Measurements from ENCODE around the gene TAS2R3. TPM values are rescaled to one million over a fixed set of nuclear protein-coding genes. Genes with fewer than 3 reads are reported as not detected.
"Not testable (repeated sequence)": the region's sequence is repeated elsewhere in the genome, so short reads cannot be mapped to it uniquely, and the experiment has no call there.

TAS2R3 gene
- total RNA-seq, 2 experiments from 2014 or later, result 0.50 to 0.73 TPM

DNA sequence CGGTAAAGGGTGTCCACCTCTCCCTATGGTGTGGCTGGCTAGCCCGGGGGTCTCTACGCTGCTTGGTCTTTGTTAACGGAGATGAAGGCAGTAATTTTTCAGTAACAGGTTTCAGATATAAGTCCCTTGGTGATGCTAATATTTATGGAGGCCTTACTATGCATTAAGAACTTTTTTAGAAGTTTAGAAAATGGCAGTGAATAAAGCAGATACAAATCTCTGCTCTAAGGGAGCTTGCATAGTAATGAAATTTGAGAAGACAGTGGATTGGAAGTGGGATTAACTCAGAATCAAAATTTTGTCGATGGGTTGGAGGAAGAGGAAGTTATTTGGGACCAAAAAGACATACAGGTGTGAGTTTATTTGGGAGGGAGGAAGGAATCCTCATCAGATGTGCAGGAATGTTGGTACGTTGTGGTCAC, 25.3 kb upstream of the TAS2R3 start:
- no peaks in the 10 kb centered on the region for H3K9me3 Mint-ChIP-seq (ENCODE audit: insufficient read depth)
- no peaks in the 10 kb centered on the region for H3K27me3 Mint-ChIP-seq (ENCODE audit: low read depth)
- H3K36me3 Mint-ChIP-seq (ENCODE audit: low read depth), result peaks cover 39% of the 10 kb centered on the region
- CTCF ChIA-PET, result interaction anchor here (0.7 to 11.7 kb wide), 30 partner anchors 9 to 927 kb away, joined by 3 to 187 read pairs (median 5); partner anchors contain the start of genes AGK, DENND11, MRPS33 and WEE2
- H3K4me3 Mint-ChIP-seq, result peak overlapping the region; percentile 94
- POLR2A ChIA-PET, result interaction anchor here (0.6 to 5.9 kb wide), 9 partner anchors 10 to 726 kb away, joined by 3 to 40 read pairs (median 5); partner anchors contain the start of genes DENND11 and MRPS33
- DNase-seq (no peak), ATAC-seq (no peak)
- H3K27ac Mint-ChIP-seq, result peak overlapping the region; percentile 99
- H3K4me1 Mint-ChIP-seq (ENCODE audit: low read depth), result peaks cover 31% of the 10 kb centered on the region

DNA sequence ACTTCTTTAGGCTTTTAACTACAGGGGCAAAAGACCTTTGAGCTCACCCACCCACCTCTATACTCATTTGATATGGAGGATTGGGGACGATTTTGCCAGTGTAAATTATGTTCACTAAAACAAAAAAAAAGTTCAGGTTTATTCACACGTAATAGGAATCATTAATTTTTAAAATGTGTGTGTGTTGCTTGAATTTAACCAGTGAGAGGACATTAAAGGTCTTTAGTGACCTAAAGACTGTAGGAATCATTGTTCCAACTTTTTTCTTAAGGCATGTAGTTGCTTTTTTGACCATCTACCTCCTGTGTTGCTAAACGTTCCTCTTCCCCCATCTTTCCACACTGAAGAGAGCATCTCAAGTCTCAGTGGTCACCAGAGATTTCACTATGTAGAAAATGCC, 24.6 kb upstream of the TAS2R3 start:
- Mint-ChIP-seq H3K4me3 (peak overlapping the region; percentile 94), H3K27ac (peak overlapping the region; percentile 56), H3K27me3 (ENCODE audit: low read depth) (no peaks in the 10 kb centered on the region), H3K9me3 (ENCODE audit: insufficient read depth) (no peaks in the 10 kb centered on the region), H3K36me3 (ENCODE audit: low read depth) (peaks cover 46% of the 10 kb centered on the region), H3K4me1 (ENCODE audit: low read depth) (peaks cover 31% of the 10 kb centered on the region)
- DNase-seq, result no peak
- no peak for ATAC-seq
- POLR2A ChIA-PET, result interaction anchor here (0.6 to 5.9 kb wide), 5 partner anchors 22 to 726 kb away, joined by 3 to 40 read pairs (median 3); partner anchors contain the start of gene DENND11
- CTCF ChIA-PET, result interaction anchor here (0.6 to 11.7 kb wide), 17 partner anchors 9 to 1518 kb away, joined by 3 to 187 read pairs (median 7); partner anchors contain the start of genes AGK, DENND11, MRPS33 and WEE2

DNA sequence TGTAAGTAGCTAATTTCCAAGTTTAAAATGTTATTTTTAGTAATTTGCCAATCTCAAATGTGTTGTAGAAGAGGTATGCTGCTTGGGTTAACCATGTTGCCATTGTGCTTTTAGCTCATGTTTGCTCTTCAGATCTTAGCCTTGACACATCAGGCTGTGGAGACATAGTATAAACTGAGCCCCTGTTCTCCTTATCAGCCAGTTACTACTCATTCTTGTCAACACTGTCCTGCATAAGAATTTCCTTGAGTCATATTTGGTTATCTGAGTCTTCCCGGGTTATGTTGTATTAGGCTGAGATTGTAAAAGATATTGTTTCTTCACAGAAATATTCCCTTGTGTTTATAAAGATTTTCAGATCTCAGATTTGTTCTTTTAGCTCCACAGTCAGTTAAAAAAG, 21.7 kb upstream of the TAS2R3 start:
- Mint-ChIP-seq H3K4me1 (ENCODE audit: low read depth) (peaks cover 27% of the 10 kb centered on the region), H3K9me3 (ENCODE audit: insufficient read depth) (no peaks in the 10 kb centered on the region), H3K36me3 (ENCODE audit: low read depth) (peaks cover 63% of the 10 kb centered on the region), H3K4me3 (no peak overlapping the region), H3K27ac (no peak overlapping the region), H3K27me3 (ENCODE audit: low read depth) (no peaks in the 10 kb centered on the region)
- no peak for DNase-seq
- no peak for ATAC-seq
- ChIA-PET POLR2A (no interaction called here), CTCF (interaction anchor here (11.7 kb wide), 1 partner anchor 87 kb away, joined by 187 read pairs; no protein-coding TSS in a partner anchor)

GRCh38 chr7:141744131-141744530, 19.8 kb upstream of the TAS2R3 start:
- H3K4me3 Mint-ChIP-seq, result no peak overlapping the region
- no peak for DNase-seq
- no peaks in the 10 kb centered on the region for H3K9me3 Mint-ChIP-seq (ENCODE audit: insufficient read depth)
- CTCF ChIA-PET, result no interaction called here
- no peak for ATAC-seq
- POLR2A ChIA-PET, result no interaction called here
- H3K36me3 Mint-ChIP-seq (ENCODE audit: low read depth), result peaks cover 70% of the 10 kb centered on the region
- H3K27ac Mint-ChIP-seq, result no peak overlapping the region
- no peaks in the 10 kb centered on the region for H3K27me3 Mint-ChIP-seq (ENCODE audit: low read depth)
- peaks cover 23% of the 10 kb centered on the region for H3K4me1 Mint-ChIP-seq (ENCODE audit: low read depth)

DNA sequence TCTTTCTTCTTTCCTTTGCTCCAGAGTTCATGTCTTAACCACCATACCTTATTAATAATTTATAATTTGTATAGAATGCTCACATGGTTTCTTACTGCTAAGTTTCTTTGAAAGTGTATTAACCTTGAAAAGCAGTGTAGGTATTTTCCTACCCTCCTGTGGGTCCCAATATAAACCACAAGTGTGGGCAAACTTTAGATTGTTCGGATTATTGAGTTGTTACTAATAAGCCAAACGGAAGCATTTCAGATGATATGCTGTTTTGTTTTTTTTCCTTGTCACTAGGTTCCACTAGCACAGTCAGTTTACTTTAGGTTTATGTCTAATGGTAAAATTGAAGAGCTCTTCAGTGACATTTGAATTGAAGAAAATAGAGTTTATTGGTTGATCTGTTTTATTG, 15.5 kb upstream of the TAS2R3 start:
- no peaks in the 10 kb centered on the region for H3K27me3 Mint-ChIP-seq (ENCODE audit: low read depth)
- H3K4me1 Mint-ChIP-seq (ENCODE audit: low read depth), result no peaks in the 10 kb centered on the region
- ChIA-PET CTCF (interaction anchor here (1.2 kb wide), 2 partner anchors 9 to 94 kb away, joined by 3 read pairs; no protein-coding TSS in a partner anchor), POLR2A (interaction anchor here (1.0 kb wide), 1 partner anchor 10 kb away, joined by 3 read pairs; the partner anchor contains the start of gene SSBP1)
- H3K4me3 Mint-ChIP-seq, result no peak overlapping the region
- ATAC-seq (no peak), DNase-seq (no peak)
- peaks cover 77% of the 10 kb centered on the region for H3K36me3 Mint-ChIP-seq (ENCODE audit: low read depth)
- peaks cover 24% of the 10 kb centered on the region for H3K9me3 Mint-ChIP-seq (ENCODE audit: insufficient read depth)
- H3K27ac Mint-ChIP-seq, result no peak overlapping the region

- DNase-seq; H3K4me3 Mint-ChIP-seq; H3K27me3 Mint-ChIP-seq (ENCODE audit: low read depth); ATAC-seq; H3K4me1 Mint-ChIP-seq (ENCODE audit: low read depth); H3K27ac Mint-ChIP-seq; POLR2A ChIA-PET: not testable (repeated sequence)
- H3K36me3 Mint-ChIP-seq (ENCODE audit: low read depth), result peaks cover 73% of the 10 kb centered on the region
- CTCF ChIA-PET, result interaction anchor here (0.8 kb wide), 1 partner anchor 14 kb away, joined by 4 read pairs; the partner anchor contains the start of gene SSBP1
- peaks cover 24% of the 10 kb centered on the region for H3K9me3 Mint-ChIP-seq (ENCODE audit: insufficient read depth)
Measured at GRCh38 chr7:141751904-141752303, 12.0 kb upstream of the TAS2R3 start.

- no peak for DNase-seq
- Mint-ChIP-seq H3K27me3 (ENCODE audit: low read depth) (no peaks in the 10 kb centered on the region), H3K4me3 (no peak overlapping the region), H3K36me3 (ENCODE audit: low read depth) (peaks cover 76% of the 10 kb centered on the region), H3K4me1 (ENCODE audit: low read depth) (no peaks in the 10 kb centered on the region), H3K27ac (no peak overlapping the region), H3K9me3 (ENCODE audit: insufficient read depth) (peaks cover 24% of the 10 kb centered on the region)
- POLR2A ChIA-PET, result no interaction called here
- CTCF ChIA-PET, result interaction anchor here (0.8 kb wide), 1 partner anchor 15 kb away, joined by 4 read pairs; the partner anchor contains the start of gene SSBP1
- ATAC-seq, result no peak
Measured at GRCh38 chr7:141752634-141753033, 11.3 kb upstream of the TAS2R3 start.

GRCh38 chr7:141754939-141755338, 9.0 kb upstream of the TAS2R3 start:
- H3K27ac Mint-ChIP-seq, result no peak overlapping the region
- no peak overlapping the region for H3K4me3 Mint-ChIP-seq
- no peak for ATAC-seq
- H3K27me3 Mint-ChIP-seq (ENCODE audit: low read depth), result no peaks in the 10 kb centered on the region
- peaks cover 75% of the 10 kb centered on the region for H3K36me3 Mint-ChIP-seq (ENCODE audit: low read depth)
- peak; percentile 24 for DNase-seq
- POLR2A ChIA-PET, result no interaction called here
- H3K4me1 Mint-ChIP-seq (ENCODE audit: low read depth), result no peaks in the 10 kb centered on the region
- CTCF ChIA-PET, result interaction anchor here (0.6 to 4.0 kb wide), 4 partner anchors 17 to 107 kb away, joined by 3 to 14 read pairs (median 5); partner anchors contain the start of gene SSBP1
- peaks cover 22% of the 10 kb centered on the region for H3K9me3 Mint-ChIP-seq (ENCODE audit: insufficient read depth)

- H3K9me3 Mint-ChIP-seq (ENCODE audit: insufficient read depth); H3K4me3 Mint-ChIP-seq; H3K4me1 Mint-ChIP-seq (ENCODE audit: low read depth); H3K27ac Mint-ChIP-seq; H3K27me3 Mint-ChIP-seq (ENCODE audit: low read depth); DNase-seq; CTCF ChIA-PET; ATAC-seq; POLR2A ChIA-PET: not testable (repeated sequence)
- H3K36me3 Mint-ChIP-seq (ENCODE audit: low read depth), result peaks cover 25% of the 10 kb centered on the region
Measured at GRCh38 chr7:141770083-141770583, 6.2 kb downstream of the TAS2R3 start.

DNA sequence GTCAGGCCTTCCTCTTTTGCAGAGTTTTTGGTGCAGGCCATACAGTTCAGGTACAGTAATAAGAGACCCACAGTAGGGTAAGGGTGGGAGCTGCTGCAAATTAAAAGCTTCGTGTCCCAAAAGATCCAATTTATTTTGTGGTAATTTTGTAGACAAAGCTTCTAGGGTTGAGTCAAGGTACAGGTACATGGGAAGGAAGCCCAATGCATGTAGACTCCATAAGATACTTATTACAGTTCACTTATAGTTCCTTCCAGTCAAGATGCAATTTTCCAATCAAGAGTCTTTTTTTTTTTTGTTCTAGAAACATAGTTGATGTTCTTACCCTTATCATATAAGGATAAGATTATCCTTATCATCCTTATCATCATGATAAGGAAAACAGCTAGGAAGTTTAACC, 12.5 kb downstream of the TAS2R3 start, which contains the start of gene TAS2R4:
Gene TAS2R4 (plus strand): TSS at position 301 of the 400 bp plus-strand sequence. CDS start 1,815 bp downstream, outside the sequence.
- Mint-ChIP-seq H3K9me3 (ENCODE audit: insufficient read depth) (no peaks in the 10 kb centered on the region), H3K4me1 (ENCODE audit: low read depth) (no peaks in the 10 kb centered on the region), H3K4me3 (no peak within 1 kb of the TSS), H3K27ac (no peak within 1 kb of the TSS), H3K27me3 (ENCODE audit: low read depth) (no peaks in the 10 kb centered on the region), H3K36me3 (ENCODE audit: low read depth) (peaks cover 36% of the 10 kb centered on the region)
- POLR2A ChIA-PET, result no interaction called here
- DNase-seq, result no peak
- ATAC-seq, result no peak
- CTCF ChIA-PET, result interaction anchor here (1.0 to 1.5 kb wide), 2 partner anchors 9 to 10 kb away, joined by 3 to 10 read pairs; no protein-coding TSS in a partner anchor

DNA sequence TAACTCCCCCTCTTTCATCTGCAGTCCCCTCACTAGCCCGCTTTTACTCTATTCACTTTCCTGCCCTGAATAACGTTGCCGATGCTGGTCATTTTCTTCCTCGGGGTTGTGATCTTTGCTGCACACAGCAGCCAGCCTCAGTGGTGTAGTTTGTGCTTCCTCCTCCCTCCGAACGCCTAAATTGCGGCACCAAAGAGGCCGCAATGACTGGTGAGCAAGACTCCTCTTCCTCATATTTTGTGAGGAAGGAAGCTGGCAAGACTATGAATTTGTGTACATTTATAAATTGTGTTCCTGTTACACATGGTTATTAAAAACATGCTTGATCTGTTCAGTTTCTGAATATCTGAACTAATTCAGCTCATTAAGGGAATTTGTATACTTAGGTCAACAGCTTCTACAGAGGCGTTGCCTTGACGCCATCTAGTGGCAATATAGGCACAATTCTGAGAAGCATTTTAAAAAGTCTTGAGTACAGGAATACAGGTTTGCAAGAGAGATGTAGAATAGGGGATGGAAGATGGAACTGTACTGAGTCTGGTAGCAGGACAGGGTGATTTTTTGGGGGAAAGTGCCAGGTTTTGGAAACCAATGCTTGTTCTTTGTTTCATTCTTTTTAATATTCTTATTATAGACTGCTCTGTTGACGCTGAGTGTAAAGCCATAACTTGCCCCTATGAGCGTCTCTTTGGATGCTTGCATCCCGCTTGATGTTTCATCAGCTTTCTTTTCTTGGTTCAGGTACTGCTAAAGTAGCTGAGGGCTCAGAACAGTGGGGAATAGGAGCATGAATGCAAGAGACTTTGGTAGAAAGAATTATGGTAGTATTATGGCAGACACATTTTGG, 22.0 kb downstream of the TAS2R3 start:
- DNase-seq, result peak; percentile 45
- ATAC-seq, result peak; percentile 61
- H3K27me3 Mint-ChIP-seq (ENCODE audit: low read depth), result no peaks in the 10 kb centered on the region
- H3K4me3 Mint-ChIP-seq, result no peak overlapping the region
- ChIA-PET POLR2A (no interaction called here), CTCF (interaction anchor here (0.6 to 4.8 kb wide), 18 partner anchors 9 to 278 kb away, joined by 3 to 65 read pairs (median 4); partner anchors contain the start of genes DENND11, PRSS37, SSBP1 and TAS2R4)
- no peaks in the 10 kb centered on the region for H3K9me3 Mint-ChIP-seq (ENCODE audit: insufficient read depth)
- H3K4me1 Mint-ChIP-seq (ENCODE audit: low read depth), result no peaks in the 10 kb centered on the region
- H3K27ac Mint-ChIP-seq, result no peak overlapping the region
- H3K36me3 Mint-ChIP-seq (ENCODE audit: low read depth), result no peaks in the 10 kb centered on the region
